PC-3 (cell line): Measurements from ENCODE around the gene TWF2. TPM values are rescaled to one million over a fixed set of nuclear protein-coding genes. Genes with fewer than 3 reads are reported as not detected.

ENCODE experiments used
- ATAC-seq: fragments of 200-7000 bp; cut with Tn5 transposase; 2 replicates; pipeline ENCODE4 v1.9.1; 2020; ENCODE audit warnings: mild to moderate bottlenecking, moderate library complexity
- BruUV-seq: library from RNA; stranded (reverse); fragments of 400-500 nt; replicated peaks from 2 replicates; lab custom pipeline; 2021; lab: Mats Ljungman, UMichigan
- CTCF ChIA-PET: fragments of 300-600 bp; sonication (Branson Sonifier 250); formaldehyde crosslinking; loops from one replicate; lab custom pipeline; 2022; ENCODE audit warnings: antibody characterized with exemption; lab: Charles Lee
- POLR2A ChIA-PET: fragments of 300-600 bp; sonication (Branson Sonifier 250); formaldehyde crosslinking; loops from one replicate; lab custom pipeline; 2022; ENCODE audit warnings: antibody characterized with exemption; ENCODE audit not compliant: unreplicated experiment; lab: Charles Lee
- DNase-seq: peaks from one replicate; pipeline ENCODE4 v3.0.0-alpha.2; 2015
- H2AFZ ChIP-seq: fragments of 300-600 bp; sonication (generic); 2 replicates; pipeline ENCODE4 v1.6.0; 2016; ENCODE audit warnings: antibody characterized with exemption, low read length
- H3F3A ChIP-seq: fragments of 300-600 bp; sonication (generic); one replicate; pipeline ENCODE4 v1.6.0; 2017; ENCODE audit warnings: antibody characterized with exemption, low read length, control low read depth, mild to moderate bottlenecking; ENCODE audit not compliant: unreplicated experiment
- H3K27ac ChIP-seq: fragments of 300-600 bp; sonication (generic); 2 replicates; pipeline ENCODE4 v1.5.1; 2016; ENCODE audit warnings: mild to moderate bottlenecking, low read length
- H3K27me3 ChIP-seq: fragments of 300-600 bp; sonication (generic); 2 replicates; pipeline ENCODE4 v1.6.1; 2016; ENCODE audit warnings: low read length, mixed read lengths
- H3K36me3 ChIP-seq: fragments of 300-600 bp; sonication (generic); 2 replicates; pipeline ENCODE4 v1.6.1; 2016; ENCODE audit warnings: low read depth, mixed run types, low read length, mixed read lengths
- H3K4me1 ChIP-seq: fragments of 300-600 bp; sonication (generic); 2 replicates; pipeline ENCODE4 v1.5.1; 2016; ENCODE audit warnings: low read length; ENCODE audit not compliant: insufficient read depth
- H3K4me2 ChIP-seq: fragments of 300-600 bp; sonication (generic); 2 replicates; pipeline ENCODE4 v1.6.0; 2016; ENCODE audit warnings: low read length
- H3K4me3 ChIP-seq: fragments of 300-600 bp; sonication (generic); 2 replicates; pipeline ENCODE4 v1.5.1; 2016; ENCODE audit warnings: mild to moderate bottlenecking, low read length, mixed read lengths
- H3K79me2 ChIP-seq: fragments of 300-600 bp; sonication (generic); 2 replicates; pipeline ENCODE4 v1.6.1; 2017; ENCODE audit warnings: low read length, mixed read lengths
- H3K9ac ChIP-seq: fragments of 300-600 bp; sonication (generic); 2 replicates; pipeline ENCODE4 v1.6.0; 2016; ENCODE audit warnings: mild to moderate bottlenecking, low read length
- H3K9me2 ChIP-seq: fragments of 300-600 bp; sonication (generic); replicated peaks from 2 replicates; pipeline ENCODE4 v1.6.1; 2016; ENCODE audit warnings: mixed run types, low read length, mixed read lengths
- H3K9me3 ChIP-seq: fragments of 300-600 bp; sonication (generic); 2 replicates; pipeline ENCODE4 v1.6.1; 2016; ENCODE audit warnings: low read length, mixed read lengths
- H4K20me1 ChIP-seq: fragments of 300-600 bp; sonication (generic); 2 replicates; pipeline ENCODE4 v1.6.1; 2016; ENCODE audit warnings: low read length, mixed read lengths
- CTCF ChIP-seq: fragments of 300-600 bp; sonication (generic); conservative IDR thresholded peaks from 2 replicates; pipeline ENCODE4 v1.5.1; 2017; ENCODE audit warnings: antibody characterized with exemption, low read depth, mild to moderate bottlenecking, low read length
- EZH2 ChIP-seq: fragments of 300-600 bp; sonication (generic); IDR thresholded peaks from one replicate; pipeline ENCODE4 v1.6.1; 2017; ENCODE audit warnings: antibody characterized with exemption, mild to moderate bottlenecking, low read length; ENCODE audit not compliant: unreplicated experiment
- EZH2phosphoT487 ChIP-seq: fragments of 300-600 bp; sonication (generic); IDR thresholded peaks from 2 replicates; pipeline ENCODE4 v1.6.1; 2018; ENCODE audit warnings: mild to moderate bottlenecking, antibody characterized with exemption, low read length, borderline replicate concordance
- intact Hi-C: fragments of 100-400 bp; cut with micrococcal nuclease; formaldehyde crosslinking; loops from 2 replicates; pipeline ENCODE4 v1.9.0; 2023
- total RNA-seq: library from RNA; depleted of rRNA; stranded (reverse); fragments of >200 nt; gene quantifications from 2 replicates; pipeline ENCODE4 v1.2.3, GENCODE V29; 2014

The TWF2 gene
- total RNA-seq, 1 experiment from 2014 or later: 147 TPM

- BruUV-seq: no TSS peak
- H4K20me1 ChIP-seq: peaks cover 14% of the 10 kb centered on the region; the same call in 1 of the 2 replicates
- H3K27me3 ChIP-seq: no peaks in the 10 kb centered on the region
- CTCF ChIA-PET: no interaction called here
- no peak overlapping the region for H2AFZ ChIP-seq
- H3K4me1 ChIP-seq: no peaks in the 10 kb centered on the region
- no peak for DNase-seq
- intact Hi-C loops: no loop called here
- H3K4me3 ChIP-seq: no peak overlapping the region
- ATAC-seq: peak; percentile 55
- H3K4me2 ChIP-seq: no peak overlapping the region
- peaks cover 2% of the 10 kb centered on the region for H3F3A ChIP-seq
- peaks cover 35% of the 10 kb centered on the region for H3K79me2 ChIP-seq
- TF ChIP-seq EZH2phosphoT487 (no peak), EZH2 (no peak), CTCF (no peak)
- H3K27ac ChIP-seq: no peak overlapping the region
- POLR2A ChIA-PET: no interaction called here
- no peak overlapping the region for H3K9ac ChIP-seq
- H3K36me3 ChIP-seq: peaks cover 90% of the 10 kb centered on the region
- no peaks in the 10 kb centered on the region for H3K9me3 ChIP-seq
- no peaks in the 10 kb centered on the region for H3K9me2 ChIP-seq
These were observed 20.1 kb upstream of the TWF2 start for GRCh38 chr3:52259035-52259434.

GRCh38 chr3:52257911-52258310 lies 19.0 kb upstream of the TWF2 start:
- ATAC-seq: no peak
- H3K27ac ChIP-seq: no peak overlapping the region
- no peaks in the 10 kb centered on the region for H3K9me2 ChIP-seq
- POLR2A ChIA-PET: no interaction called here
- peaks cover 2% of the 10 kb centered on the region for H3F3A ChIP-seq
- peaks cover 24% of the 10 kb centered on the region for H3K79me2 ChIP-seq
- H3K36me3 ChIP-seq: peaks cover 90% of the 10 kb centered on the region
- no peaks in the 10 kb centered on the region for H3K4me1 ChIP-seq
- intact Hi-C loops: no loop called here
- no peak overlapping the region for H3K4me3 ChIP-seq
- CTCF ChIA-PET: no interaction called here
- DNase-seq: no peak
- no peak overlapping the region for H3K4me2 ChIP-seq
- peaks cover 7% of the 10 kb centered on the region; the same call in 1 of the 2 replicates for H4K20me1 ChIP-seq
- no peak overlapping the region for H2AFZ ChIP-seq
- BruUV-seq: no TSS peak
- TF ChIP-seq CTCF (no peak), EZH2phosphoT487 (no peak), EZH2 (no peak)
- no peak overlapping the region for H3K9ac ChIP-seq
- H3K27me3 ChIP-seq: no peaks in the 10 kb centered on the region
- no peaks in the 10 kb centered on the region for H3K9me3 ChIP-seq

GRCh38 chr3:52256622-52257021 lies 17.7 kb upstream of the TWF2 start:
- H3K36me3 ChIP-seq: peaks cover 79% of the 10 kb centered on the region
- H3K27me3 ChIP-seq: no peaks in the 10 kb centered on the region
- no peak overlapping the region for H3K4me2 ChIP-seq
- H4K20me1 ChIP-seq: no peaks in the 10 kb centered on the region; the same call in 1 of the 2 replicates
- no peak for ATAC-seq
- no peak overlapping the region for H2AFZ ChIP-seq
- ChIA-PET POLR2A (no interaction called here), CTCF (no interaction called here)
- intact Hi-C loops: no loop called here
- no peaks in the 10 kb centered on the region for H3K4me1 ChIP-seq
- BruUV-seq: no TSS peak
- TF ChIP-seq EZH2phosphoT487: no peak
- no peak for TF ChIP-seq EZH2
- no peak for TF ChIP-seq CTCF
- no peak overlapping the region for H3K9ac ChIP-seq
- no peaks in the 10 kb centered on the region for H3K9me2 ChIP-seq
- no peaks in the 10 kb centered on the region for H3K9me3 ChIP-seq
- H3K79me2 ChIP-seq: peaks cover 11% of the 10 kb centered on the region
- peaks cover 2% of the 10 kb centered on the region for H3F3A ChIP-seq
- no peak overlapping the region for H3K27ac ChIP-seq
- no peak overlapping the region for H3K4me3 ChIP-seq
- no peak for DNase-seq
